Right lobe of liver (tissue), 4 donors: ENCODE data around the gene KATNA1.

Experiments
- CTCF ChIP-seq, 4 donors: fragments of 200-600 bp in 3 of 4; fragments of 450-650 bp in 1 of 4; IDR thresholded peaks; one replicate each; pipeline versions ENCODE4 v1.5.1 to v1.8.0; 2016 to 2022; ENCODE audit warnings: antibody characterized with exemption in 4 of 4, mild to moderate bottlenecking in 2 of 4
- POLR2A ChIP-seq: fragments of 450-650 bp; IDR thresholded peaks from one replicate; pipeline ENCODE4 v1.6.1; 2017; ENCODE audit warnings: antibody characterized with exemption, mild to moderate bottlenecking
- donor health status: DM: no; HTN: no; CAD: no.
- donor health status: DM: no; HTN: no; CAD: no.
- donor health status: DM: no; HTN: yes; CAD: no.

- TF ChIP-seq CTCF (IDR thresholded peaks at IDR 0.05) (no peak), POLR2A (no peak)
Measured at GRCh38 chr6:149634315-149634714, 14.2 kb downstream of the KATNA1 start.
